ENCODE data around the gene RASL11B.
A peak's percentile ranks its signal among the peaks of the same experiment; 100 is the strongest.

RASL11B gene

GRCh38 chr4:52843958-52844357 lies 18.2 kb upstream of the RASL11B start:
- DNase-seq, result no peak

- no peak for DNase-seq
These were observed 17.5 kb upstream of the RASL11B start for GRCh38 chr4:52844596-52844995.

- no peak for DNase-seq
These were observed 15.6 kb upstream of the RASL11B start for GRCh38 chr4:52846502-52846901.

- DNase-seq, result no peak
These were observed 13.9 kb upstream of the RASL11B start for GRCh38 chr4:52848254-52848653.

GRCh38 chr4:52850406-52851124 lies 11.6 kb upstream of the RASL11B start:
- no peak for DNase-seq

- DNase-seq, result no peak
These were observed 10.1 kb upstream of the RASL11B start for GRCh38 chr4:52852041-52852440.

GRCh38 chr4:52852711-52853110 lies 9.4 kb upstream of the RASL11B start:
- no peak for DNase-seq

- no peak for DNase-seq
These were observed 8.8 kb upstream of the RASL11B start for GRCh38 chr4:52853351-52853750.

- no peak for DNase-seq
These were observed 5.3 kb upstream of the RASL11B start for GRCh38 chr4:52856801-52857200.

GRCh38 chr4:52860361-52860760 lies 1.8 kb upstream of the RASL11B start:
- DNase-seq, result no peak

- no peak for DNase-seq
These were observed 820 bp upstream of the RASL11B start for GRCh38 chr4:52861171-52861823.

- no peak for DNase-seq
These were observed 583 bp downstream of the RASL11B start for GRCh38 chr4:52862639-52863161.

GRCh38 chr4:52863324-52863723 lies 1.2 kb downstream of the RASL11B start:
- no peak for DNase-seq

GRCh38 chr4:52864793-52865192 lies 2.7 kb downstream of the RASL11B start:
- DNase-seq, result no peak

GRCh38 chr4:52865300-52865699 lies 3.2 kb downstream of the RASL11B start:
- no peak for DNase-seq

- DNase-seq, result no peak
These were observed 4.6 kb downstream of the RASL11B start for GRCh38 chr4:52866734-52867133.

GRCh38 chr4:52867163-52867562 lies 5.0 kb downstream of the RASL11B start:
- DNase-seq, result no peak

GRCh38 chr4:52868133-52868532 lies 6.0 kb downstream of the RASL11B start:
- DNase-seq, result peak; percentile 12

GRCh38 chr4:52869196-52869595 lies 7.1 kb downstream of the RASL11B start:
- DNase-seq, result peak; percentile 57

- DNase-seq, result no peak
These were observed 7.5 kb downstream of the RASL11B start for GRCh38 chr4:52869656-52870055.

- peak; percentile 53 for DNase-seq
These were observed 8.1 kb downstream of the RASL11B start for GRCh38 chr4:52870225-52870624.

- DNase-seq, result no peak
These were observed 11.1 kb downstream of the RASL11B start for GRCh38 chr4:52873191-52873590.

- DNase-seq, result no peak
These were observed 11.8 kb downstream of the RASL11B start for GRCh38 chr4:52873861-52874343.

- no peak for DNase-seq
These were observed 12.8 kb downstream of the RASL11B start for GRCh38 chr4:52874948-52875347.
